HepG2 (cell line): Measurements from ENCODE around the gene SLC35D2. TPM values are rescaled to one million over a fixed set of nuclear protein-coding genes. Genes with fewer than 3 reads are reported as not detected.
A peak's percentile ranks its signal among the peaks of the same experiment; 100 is the strongest.

Experiments used
- EEA1 ChIP-seq: sonication (generic); formaldehyde crosslinking; IDR thresholded peaks from 2 replicates; pipeline ENCODE4 v1.5.1; 2020; ENCODE audit warnings: mild to moderate bottlenecking, missing genetic modification reagents, borderline replicate concordance
- ERF ChIP-seq: IDR thresholded peaks from 2 replicates; pipeline ENCODE4 v1.6.1; 2018; ENCODE audit warnings: missing biosample characterization, missing genetic modification reagents
- FOXC1 ChIP-seq: sonication (generic); formaldehyde crosslinking; IDR thresholded peaks from 2 replicates; pipeline ENCODE4 v1.8.0; 2022; ENCODE audit warnings: mild to moderate bottlenecking, missing genetic modification reagents, borderline replicate concordance
- GLI4 ChIP-seq: sonication (generic); formaldehyde crosslinking; IDR thresholded peaks from 2 replicates; pipeline ENCODE4 v1.5.1; 2020; ENCODE audit warnings: missing genetic modification reagents, mild to moderate bottlenecking, moderate library complexity, borderline replicate concordance
- HMGXB4 ChIP-seq, 2 experiments: sonication (generic) in 1 of 2; formaldehyde crosslinking in 1 of 2; IDR thresholded peaks; 2 replicates each; pipeline versions ENCODE4 v1.4.0 to v1.6.1; 2018 to 2020; ENCODE audit warnings: missing genetic modification reagents in 2 of 2, borderline replicate concordance in 1 of 2, low read depth in 1 of 2, mild to moderate bottlenecking in 1 of 2, missing biosample characterization in 1 of 2
- HOXA9 ChIP-seq: sonication (generic); formaldehyde crosslinking; IDR thresholded peaks from 2 replicates; pipeline ENCODE4 v1.8.1; 2022; ENCODE audit warnings: missing genetic modification reagents, mild to moderate bottlenecking, moderate library complexity, borderline replicate concordance
- JUNB ChIP-seq: sonication (generic); formaldehyde crosslinking; IDR thresholded peaks from 2 replicates; pipeline ENCODE4 v1.8.0; 2022; ENCODE audit warnings: missing genetic modification reagents, mild to moderate bottlenecking, borderline replicate concordance
- MED8 ChIP-seq: sonication (generic); formaldehyde crosslinking; IDR thresholded peaks from 2 replicates; pipeline ENCODE4 v1.8.1; 2023; ENCODE audit warnings: mild to moderate bottlenecking, missing genetic modification reagents; ENCODE audit not compliant: insufficient replicate concordance
- MNT ChIP-seq: fragments of 450-650 bp; IDR thresholded peaks from 2 replicates; pipeline ENCODE4 v1.6.1; 2016
- MXD3 ChIP-seq: IDR thresholded peaks from 2 replicates; pipeline ENCODE4 v1.6.1; 2016; ENCODE audit warnings: mild to moderate bottlenecking, missing biosample characterization, missing genetic modification reagents
- ZBTB10 ChIP-seq: sonication (generic); formaldehyde crosslinking; IDR thresholded peaks from 2 replicates; pipeline ENCODE4 v1.4.0; 2020; ENCODE audit warnings: missing genetic modification reagents, borderline replicate concordance
- ZBTB37 ChIP-seq: sonication (generic); formaldehyde crosslinking; IDR thresholded peaks from 2 replicates; pipeline ENCODE4 v1.4.0; 2020; ENCODE audit warnings: mild to moderate bottlenecking, missing genetic modification reagents
- ZKSCAN5 ChIP-seq: sonication (generic); formaldehyde crosslinking; IDR thresholded peaks from 2 replicates; pipeline ENCODE4 v1.5.1; 2020; ENCODE audit warnings: mild to moderate bottlenecking, missing genetic modification reagents
- ZNF124 ChIP-seq: sonication (generic); formaldehyde crosslinking; IDR thresholded peaks from 2 replicates; pipeline ENCODE4 v1.4.0; 2020; ENCODE audit warnings: missing genetic modification reagents
- ZNF20 ChIP-seq: sonication (generic); formaldehyde crosslinking; IDR thresholded peaks from 2 replicates; pipeline ENCODE4 v1.4.0; 2020; ENCODE audit warnings: mild to moderate bottlenecking, moderate library complexity, missing genetic modification reagents
- ZNF598 ChIP-seq: sonication (generic); formaldehyde crosslinking; IDR thresholded peaks from 2 replicates; pipeline ENCODE4 v1.5.1; 2020; ENCODE audit warnings: mild to moderate bottlenecking, missing genetic modification reagents, borderline replicate concordance
- ZNF703 ChIP-seq: sonication (generic); formaldehyde crosslinking; IDR thresholded peaks from 2 replicates; pipeline ENCODE4 v1.5.1; 2020; ENCODE audit warnings: missing genetic modification reagents, mild to moderate bottlenecking, moderate library complexity, borderline replicate concordance
- ZNF782 ChIP-seq: sonication (generic); formaldehyde crosslinking; IDR thresholded peaks from 2 replicates; pipeline ENCODE4 v1.4.0; 2020; ENCODE audit warnings: missing genetic modification reagents, mild to moderate bottlenecking, borderline replicate concordance
- ZNF83 ChIP-seq: sonication (generic); formaldehyde crosslinking; IDR thresholded peaks from 2 replicates; pipeline ENCODE4 v1.4.0; 2020; ENCODE audit warnings: missing genetic modification reagents, mild to moderate bottlenecking, borderline replicate concordance
- polyA plus RNA-seq, 8 experiments: library from polyadenylated mRNA; depleted of rRNA in 3 of 8; stranded (reverse) in 7 of 8; unstranded in 1 of 8; fragments of >200 nt; fragmentation: Illumina TruSeq in 4 of 8; extraction: Trizol in 4 of 8; gene quantifications; 2 replicates each; pipeline versions ENCODE4 v1.2.1 to v1.2.3, GENCODE V29; 2011 to 2016; ENCODE audit warnings: low read depth in 4 of 8, missing spikeins in 1 of 8, mixed read lengths in 1 of 8; ENCODE audit not compliant: insufficient read depth in 1 of 8
- total RNA-seq, 5 experiments: library from RNA; depleted of rRNA; stranded (reverse); fragments of >200 nt; fragmentation: Illumina TruSeq; extraction: Trizol; gene quantifications; 2 replicates each; pipeline ENCODE4 v1.2.3, GENCODE V29; 2016; ENCODE audit warnings: low read depth in 1 of 5

SLC35D2 gene
- total and polyA plus RNA-seq, 2 of the 13 experiments (the other 11 are each of a cell fraction or from before 2014, with no cell fraction given) = 96.2 to 103 TPM

GRCh38 chr9:96418083-96418919 is 34.8 kb upstream of the SLC35D2 start, which contains the start of gene ZNF367 (continued):
- no peak for TF ChIP-seq ZNF20 (CRISPR knock-in tag)
- TF ChIP-seq ZNF782 (CRISPR knock-in tag) = 0 out of 2 replicates have a peak, but pooled peaks have one; percentile 23
- TF ChIP-seq HOXA9 (CRISPR knock-in tag) = peak; percentile 79; the same call in 1 of the 2 replicates
- TF ChIP-seq GLI4 (CRISPR knock-in tag) = peak; percentile 45; the same call in 1 of the 2 replicates
- peak; percentile 17; the same call in 1 of the 2 replicates for TF ChIP-seq ERF (CRISPR knock-in tag)
- TF ChIP-seq JUNB = no peak
- no peak for TF ChIP-seq MED8 (CRISPR knock-in tag)
- peak; percentile 53; the same call in 1 of the 2 replicates for TF ChIP-seq ZBTB10
- TF ChIP-seq ZBTB37 = no peak
- TF ChIP-seq ZKSCAN5 (CRISPR knock-in tag) = no peak
- no peak; the same call in 1 of the 2 replicates for TF ChIP-seq FOXC1 (CRISPR knock-in tag)
- TF ChIP-seq EEA1 (CRISPR knock-in tag) = peak; percentile 74; the same call in 1 of the 2 replicates
- TF ChIP-seq MNT = peak; percentile 75
- TF ChIP-seq MXD3 (CRISPR knock-in tag) = peak; percentile 61
- peak; percentile 54 for TF ChIP-seq ZNF598 (CRISPR knock-in tag)
- TF ChIP-seq ZNF703 = 0 out of 2 replicates have a peak, but pooled peaks have one; percentile 76
- TF ChIP-seq ZNF83 (CRISPR knock-in tag) = no peak; the same call in 1 of the 2 replicates
- peak; percentile 73; the same call in 1 of the 2 replicates for TF ChIP-seq ZNF124
- 0 out of 4 replicates have a peak, but pooled peaks of 1 of the 2 experiments have one; percentile 0 for TF ChIP-seq HMGXB4 (CRISPR knock-in tag; IDR thresholded peaks at IDR 0.05; ENCODE audit: borderline replicate concordance in 1 of 2, low read depth in 1 of 2)
